C1 segment of cervical spinal cord (tissue), 14 donors: ENCODE results near the gene DDAH2.
A peak's percentile ranks its signal among the peaks of the same experiment; 100 is the strongest.

Experiments
- DNase-seq, 14 donors: peaks; one replicate each; lab custom pipeline; 2025; lab: John Stamatoyannopoulos, UW

The DDAH2 gene

DNA sequence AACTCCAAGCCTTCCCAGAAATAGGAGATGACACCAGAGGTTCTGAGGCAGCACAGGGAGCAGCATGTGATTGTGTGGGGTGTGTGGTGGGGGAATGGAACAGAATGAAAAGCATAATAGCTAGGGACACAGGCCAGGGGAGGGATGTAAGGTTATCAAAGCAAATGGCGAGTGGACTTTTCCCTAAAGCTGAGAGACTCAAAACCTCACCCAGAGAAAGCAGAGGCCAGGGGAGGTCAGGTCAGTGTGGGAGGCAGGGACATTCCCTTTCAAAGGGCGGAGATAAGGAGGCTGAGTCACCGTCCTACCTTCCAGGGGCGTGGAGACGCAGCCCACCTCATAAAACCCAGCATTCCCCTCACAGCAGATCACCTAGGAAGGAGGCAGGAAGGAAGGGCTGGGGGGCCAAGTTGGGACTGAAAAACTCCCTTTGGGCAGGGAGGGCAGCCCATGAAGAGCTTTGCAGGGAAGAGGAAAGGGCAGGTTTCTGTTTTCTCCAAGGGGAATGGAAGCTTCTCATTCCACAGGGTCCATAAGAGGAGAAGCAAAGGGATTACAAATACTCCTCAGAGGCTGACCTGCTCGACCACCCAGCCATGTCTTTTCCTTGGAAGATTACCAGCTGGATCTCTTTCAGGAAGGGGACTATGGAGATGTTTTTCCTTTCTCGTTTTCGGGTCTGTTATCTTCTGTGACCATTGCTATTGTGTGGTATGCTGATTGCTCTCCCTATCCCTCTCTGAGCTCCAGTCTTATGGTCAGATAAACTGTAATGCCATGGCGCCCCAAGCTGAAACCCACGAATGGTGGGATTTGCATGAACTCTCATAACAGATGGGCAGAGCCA lies 38.6 kb downstream of the DDAH2 start:
- DNase-seq = peak in 3 of 14 donors; percentile 3 to 21 (median 8)

GRCh38 chr6:31689249-31690110 lies 39.6 kb downstream of the DDAH2 start:
- DNase-seq = no peak

DNA sequence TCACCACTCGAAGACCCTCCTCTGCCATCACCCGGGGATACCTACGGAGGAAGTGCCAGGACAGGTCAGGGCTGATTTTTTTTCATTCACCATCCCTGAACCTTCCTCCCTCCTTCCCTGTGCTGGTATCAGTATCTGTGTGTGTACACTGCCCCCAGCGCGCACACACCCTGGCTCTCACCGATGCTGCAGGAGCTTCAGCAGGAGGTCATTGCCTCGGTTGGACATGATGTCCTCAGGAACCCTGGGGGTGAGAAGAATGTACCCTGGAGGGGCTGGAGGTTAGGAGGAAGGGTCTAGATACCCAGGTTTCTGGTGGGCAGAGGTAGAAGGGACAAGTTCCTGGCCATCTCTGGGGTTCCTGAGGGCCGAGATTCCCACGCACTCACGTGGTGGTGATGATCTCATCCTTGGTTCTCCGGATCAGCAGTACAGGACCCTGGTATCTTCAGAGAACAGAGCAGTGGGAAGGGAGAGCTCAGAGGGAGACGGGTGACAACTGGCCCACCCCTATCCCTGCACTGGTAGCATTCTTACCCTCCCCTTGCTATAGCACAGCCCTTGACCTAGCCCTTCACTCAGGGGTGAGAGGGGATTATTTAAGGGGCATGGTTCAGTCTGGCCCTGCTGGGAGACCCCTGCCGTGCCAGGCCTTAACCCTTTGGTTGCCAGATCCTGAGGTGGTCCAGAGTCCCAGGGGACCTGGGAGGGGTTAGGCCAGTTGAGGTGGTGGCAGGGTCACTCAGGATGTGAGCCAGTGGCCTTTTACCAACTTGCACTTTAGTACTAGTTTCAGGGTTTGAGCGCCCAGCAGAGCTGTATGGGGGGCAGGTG lies 41.0 kb downstream of the DDAH2 start:
- DNase-seq = no peak

DNA sequence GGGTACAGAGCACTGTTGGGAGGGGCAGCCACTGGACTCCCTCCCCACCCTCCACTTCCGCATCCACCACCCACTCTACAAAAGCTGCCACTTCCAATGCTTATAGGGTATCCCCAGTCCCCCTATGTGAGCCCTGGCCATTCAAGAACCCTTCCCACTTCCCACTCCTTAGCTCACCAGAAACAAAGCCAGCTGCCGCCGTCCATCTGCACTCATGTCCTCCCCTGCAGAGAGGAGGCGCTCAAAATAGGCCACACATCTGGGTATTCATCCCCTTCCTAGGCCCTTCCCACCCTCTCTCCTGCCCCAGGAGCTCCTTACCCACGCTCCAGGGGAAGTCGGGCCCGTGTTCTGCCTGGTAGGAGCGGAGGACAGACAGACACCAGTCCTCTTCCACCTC lies 41.8 kb downstream of the DDAH2 start:
- no peak for DNase-seq

DNA sequence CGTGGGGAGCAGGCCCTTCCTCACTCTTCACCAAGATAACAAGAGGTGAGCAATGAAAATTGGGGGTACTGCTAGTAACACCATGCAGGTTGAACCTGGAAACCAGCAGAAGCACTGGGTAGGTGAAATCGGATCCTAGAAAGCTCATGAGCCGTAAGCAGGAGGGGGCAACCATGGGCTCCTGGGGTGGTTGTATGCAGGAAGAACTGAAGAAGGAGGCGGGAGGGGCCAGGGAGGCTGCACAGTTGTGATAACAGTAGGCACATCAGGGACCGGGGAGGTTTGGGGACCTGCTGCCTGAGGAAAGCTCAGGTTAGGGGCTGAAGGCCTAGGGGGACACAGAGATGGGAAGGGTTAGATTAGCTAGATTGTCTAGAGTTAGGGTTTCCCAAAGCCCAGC lies 42.6 kb downstream of the DDAH2 start:
- no peak for DNase-seq

GRCh38 chr6:31683591-31683990 lies 45.5 kb downstream of the DDAH2 start:
- DNase-seq = no peak

DNA sequence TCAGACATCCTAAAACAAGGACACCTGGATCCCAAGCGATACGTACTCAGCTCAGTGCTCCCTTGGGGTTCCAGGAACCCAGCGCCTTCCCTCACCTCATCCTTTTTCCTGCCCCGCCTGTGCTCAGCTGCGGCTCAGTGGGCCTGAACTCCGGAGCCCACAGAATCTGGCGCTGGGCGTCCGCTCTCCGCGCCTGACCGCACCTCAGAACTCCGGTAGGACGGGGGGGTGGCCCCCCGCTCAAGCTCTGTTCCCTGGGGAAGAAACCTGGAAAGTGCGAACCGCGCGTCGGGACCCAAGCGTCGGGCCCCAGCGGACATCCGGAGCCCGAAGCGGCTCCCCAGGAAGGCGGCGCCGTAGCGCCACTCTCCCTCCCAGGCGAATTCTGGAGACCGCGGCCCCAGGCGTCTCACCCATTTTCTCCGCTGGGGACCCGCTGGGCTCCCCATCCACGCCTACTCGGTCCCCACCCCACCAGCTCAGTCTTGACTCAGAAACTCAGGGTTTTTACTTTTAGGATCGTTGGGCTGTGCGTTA lies 47.9 kb downstream of the DDAH2 start:
- DNase-seq = peak in 7 of 14 donors; percentile 13 to 59 (median 33)

- peak; percentile 6 to 77 (median 58) for DNase-seq
Measured at GRCh38 chr6:31680226-31681134, 48.6 kb downstream of the DDAH2 start, which contains the start of gene LY6G5C. TSS of gene LY6G5C (minus strand) at chr6:31681067. CDS start at chr6:31680373, 694 bp downstream.

DNA sequence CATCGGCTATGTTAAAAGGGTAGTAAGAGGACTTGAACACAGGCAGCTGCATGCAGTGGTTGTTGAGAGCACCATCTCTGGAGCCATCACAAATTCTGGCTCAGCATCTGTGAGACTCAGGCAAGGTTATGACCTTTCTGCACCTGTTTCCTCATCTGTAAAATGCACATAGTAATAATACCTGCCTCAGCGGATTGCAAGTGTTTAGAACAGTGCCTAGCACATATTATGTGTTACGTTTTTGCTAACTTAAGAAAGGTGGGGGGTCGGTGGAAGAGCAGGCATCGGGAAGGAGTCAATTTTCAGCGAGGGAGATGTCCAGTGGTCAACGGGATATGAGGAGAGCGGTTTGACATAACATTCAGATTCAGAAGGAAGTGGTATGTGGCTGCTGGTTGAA lies 51.1 kb downstream of the DDAH2 start:
- no peak for DNase-seq
